Measurements from ENCODE around the gene TCEAL1. TPM values are rescaled to one million over a fixed set of nuclear protein-coding genes. Genes with fewer than 3 reads are reported as not detected.

TCEAL1 gene
- total RNA-seq, 1 donor from 2014 or later: 22.9 TPM

DNA sequence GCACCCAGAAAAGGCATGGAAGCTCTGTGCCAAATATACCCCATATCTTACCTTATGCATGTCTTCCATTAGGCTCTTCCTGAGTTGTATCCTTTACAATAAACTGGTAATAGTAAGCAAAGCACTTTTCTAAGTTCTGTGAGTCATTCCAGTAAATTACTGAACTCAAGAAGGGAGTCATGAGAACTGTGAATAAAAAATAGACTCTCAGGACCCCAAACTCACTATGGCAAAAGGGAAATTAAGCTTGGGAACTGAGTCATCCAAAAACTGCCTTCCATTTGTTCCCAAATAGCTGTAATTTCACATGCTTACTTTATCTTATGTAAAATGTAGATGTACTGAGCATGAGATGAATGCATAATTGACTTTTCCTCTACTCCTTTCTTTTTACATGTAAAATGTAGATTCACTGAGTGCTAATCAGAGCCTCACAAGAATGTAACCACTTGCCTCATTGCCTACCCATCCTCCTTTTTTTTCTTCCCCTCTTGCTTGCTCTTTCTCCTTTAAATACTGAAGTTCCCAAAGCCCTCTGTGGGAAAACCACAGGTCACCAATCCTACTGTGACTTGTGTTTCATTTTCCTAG, 12.9 kb upstream of the TCEAL1 start:
- no peaks in the 10 kb centered on the region for H3K4me1 ChIP-seq
- TF ChIP-seq, protein P1, sequence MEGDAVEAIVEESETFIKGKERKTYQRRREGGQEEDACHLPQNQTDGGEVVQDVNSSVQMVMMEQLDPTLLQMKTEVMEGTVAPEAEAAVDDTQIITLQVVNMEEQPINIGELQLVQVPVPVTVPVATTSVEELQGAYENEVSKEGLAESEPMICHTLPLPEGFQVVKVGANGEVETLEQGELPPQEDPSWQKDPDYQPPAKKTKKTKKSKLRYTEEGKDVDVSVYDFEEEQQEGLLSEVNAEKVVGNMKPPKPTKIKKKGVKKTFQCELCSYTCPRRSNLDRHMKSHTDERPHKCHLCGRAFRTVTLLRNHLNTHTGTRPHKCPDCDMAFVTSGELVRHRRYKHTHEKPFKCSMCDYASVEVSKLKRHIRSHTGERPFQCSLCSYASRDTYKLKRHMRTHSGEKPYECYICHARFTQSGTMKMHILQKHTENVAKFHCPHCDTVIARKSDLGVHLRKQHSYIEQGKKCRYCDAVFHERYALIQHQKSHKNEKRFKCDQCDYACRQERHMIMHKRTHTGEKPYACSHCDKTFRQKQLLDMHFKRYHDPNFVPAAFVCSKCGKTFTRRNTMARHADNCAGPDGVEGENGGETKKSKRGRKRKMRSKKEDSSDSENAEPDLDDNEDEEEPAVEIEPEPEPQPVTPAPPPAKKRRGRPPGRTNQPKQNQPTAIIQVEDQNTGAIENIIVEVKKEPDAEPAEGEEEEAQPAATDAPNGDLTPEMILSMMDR (IDR thresholded peaks at IDR 0.05; ENCODE audit: borderline replicate concordance): no peak

GRCh38 chrX:103616676-103617186, 12.0 kb upstream of the TCEAL1 start:
- H3K4me1 ChIP-seq: no peaks in the 10 kb centered on the region
- H3K4me3 ChIP-seq: no peak overlapping the region
- no peaks in the 10 kb centered on the region for H3K36me3 ChIP-seq
- H3K27ac ChIP-seq (replicated peaks): no peak overlapping the region
- no peaks in the 10 kb centered on the region for H3K9me3 ChIP-seq (replicated peaks)
- H3K27me3 ChIP-seq (ENCODE audit: low read depth): no peaks in the 10 kb centered on the region
- TF ChIP-seq, protein P1 (IDR thresholded peaks at IDR 0.05; ENCODE audit: borderline replicate concordance): no peak
- DNase-seq: no peak
- intact Hi-C loops (cut with micrococcal nuclease): no loop called here

More for the DNA sequence above, 12.9 kb upstream of the TCEAL1 start:
- DNase-seq: no peak
- Histone ChIP-seq H3K27me3 (ENCODE audit: low read depth) (no peaks in the 10 kb centered on the region), H3K9me3 (replicated peaks) (no peaks in the 10 kb centered on the region), H3K36me3 (no peaks in the 10 kb centered on the region), H3K27ac (replicated peaks) (no peak overlapping the region), H3K4me3 (no peak overlapping the region)
- intact Hi-C loops (cut with micrococcal nuclease): no loop called here

DNA sequence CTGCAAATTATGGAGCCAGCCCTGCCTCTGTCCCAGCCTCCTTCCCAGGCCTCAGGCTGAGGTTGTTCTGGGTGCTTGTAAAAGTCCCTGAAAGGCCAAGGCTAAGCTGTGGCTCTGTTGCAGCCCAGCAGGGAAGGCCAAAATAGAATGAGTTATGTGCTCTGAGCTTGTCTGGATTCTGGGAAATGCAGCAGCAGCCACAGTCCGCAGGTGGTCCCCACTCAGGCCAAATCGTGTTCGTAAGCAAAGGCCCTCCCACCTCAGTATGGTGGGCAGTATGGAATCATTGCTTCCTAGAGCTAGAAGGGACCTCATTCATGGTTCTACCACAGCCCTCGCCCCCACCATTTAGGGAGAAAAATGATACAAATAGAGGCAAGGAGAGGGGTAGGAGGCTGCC, 4.7 kb upstream of the TCEAL1 start:
- H3K27me3 ChIP-seq (ENCODE audit: low read depth): no peaks in the 10 kb centered on the region
- intact Hi-C loops (cut with micrococcal nuclease): no loop called here
- peak overlapping the region; percentile 5 for H3K27ac ChIP-seq (replicated peaks)
- TF ChIP-seq, protein P1 (IDR thresholded peaks at IDR 0.05; ENCODE audit: borderline replicate concordance): no peak
- H3K9me3 ChIP-seq (replicated peaks): no peaks in the 10 kb centered on the region
- H3K4me1 ChIP-seq: peaks cover 26% of the 10 kb centered on the region
- no peak for DNase-seq
- H3K4me3 ChIP-seq: no peak overlapping the region
- H3K36me3 ChIP-seq: no peaks in the 10 kb centered on the region

DNA sequence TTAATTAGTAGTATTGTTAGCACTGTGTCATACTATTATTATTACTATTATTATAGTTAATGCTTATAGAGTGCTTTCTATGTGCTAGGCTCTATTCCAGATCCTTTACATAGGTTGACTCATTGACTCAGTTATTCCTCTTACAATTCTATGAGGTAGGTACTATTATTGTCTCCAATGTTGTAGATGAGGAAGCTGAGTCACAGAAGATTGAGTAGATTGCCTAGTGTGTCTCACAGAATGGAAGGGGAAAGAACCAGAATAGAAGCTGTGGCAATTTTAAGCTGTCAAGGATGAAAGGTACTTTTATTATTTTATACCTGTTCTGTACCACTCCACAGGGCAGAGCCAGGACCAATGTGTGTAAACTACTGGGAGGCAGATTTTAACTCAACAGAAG, 1.9 kb upstream of the TCEAL1 start:
- TF ChIP-seq, protein P1 (IDR thresholded peaks at IDR 0.05; ENCODE audit: borderline replicate concordance): no peak
- intact Hi-C loops (cut with micrococcal nuclease): no loop called here
- no peak overlapping the region for H3K27ac ChIP-seq (replicated peaks)

GRCh38 chrX:103629318-103630170, 769 bp downstream of the TCEAL1 start:
- intact Hi-C loops (cut with micrococcal nuclease): no loop called here

More for the DNA sequence above, 1.9 kb upstream of the TCEAL1 start:
- Histone ChIP-seq H3K9me3 (replicated peaks) (no peaks in the 10 kb centered on the region), H3K36me3 (no peaks in the 10 kb centered on the region), H3K4me3 (no peak overlapping the region), H3K4me1 (peaks cover 33% of the 10 kb centered on the region), H3K27me3 (ENCODE audit: low read depth) (no peaks in the 10 kb centered on the region)
- DNase-seq: no peak

More at GRCh38 chrX:103629318-103630170, 769 bp downstream of the TCEAL1 start:
- Histone ChIP-seq H3K4me3 (peak overlapping the region; percentile 78), H3K4me1 (peaks cover 33% of the 10 kb centered on the region), H3K9me3 (replicated peaks) (no peaks in the 10 kb centered on the region), H3K36me3 (no peaks in the 10 kb centered on the region), H3K27me3 (ENCODE audit: low read depth) (no peaks in the 10 kb centered on the region), H3K27ac (replicated peaks) (peak overlapping the region; percentile 95)
- peak; percentile 62 for DNase-seq
- TF ChIP-seq, protein P1 (IDR thresholded peaks at IDR 0.05; ENCODE audit: borderline replicate concordance): peak; percentile 55
